ENCODE results near the gene KCNAB3. TPM values are rescaled to one million over a fixed set of nuclear protein-coding genes. Genes with fewer than 3 reads are reported as not detected.
A peak's percentile ranks its signal among the peaks of the same experiment; 100 is the strongest.

The KCNAB3 gene
- polyA plus RNA-seq, 10 donors, result 3.8 to 7.4 (median 4.9) TPM

DNA sequence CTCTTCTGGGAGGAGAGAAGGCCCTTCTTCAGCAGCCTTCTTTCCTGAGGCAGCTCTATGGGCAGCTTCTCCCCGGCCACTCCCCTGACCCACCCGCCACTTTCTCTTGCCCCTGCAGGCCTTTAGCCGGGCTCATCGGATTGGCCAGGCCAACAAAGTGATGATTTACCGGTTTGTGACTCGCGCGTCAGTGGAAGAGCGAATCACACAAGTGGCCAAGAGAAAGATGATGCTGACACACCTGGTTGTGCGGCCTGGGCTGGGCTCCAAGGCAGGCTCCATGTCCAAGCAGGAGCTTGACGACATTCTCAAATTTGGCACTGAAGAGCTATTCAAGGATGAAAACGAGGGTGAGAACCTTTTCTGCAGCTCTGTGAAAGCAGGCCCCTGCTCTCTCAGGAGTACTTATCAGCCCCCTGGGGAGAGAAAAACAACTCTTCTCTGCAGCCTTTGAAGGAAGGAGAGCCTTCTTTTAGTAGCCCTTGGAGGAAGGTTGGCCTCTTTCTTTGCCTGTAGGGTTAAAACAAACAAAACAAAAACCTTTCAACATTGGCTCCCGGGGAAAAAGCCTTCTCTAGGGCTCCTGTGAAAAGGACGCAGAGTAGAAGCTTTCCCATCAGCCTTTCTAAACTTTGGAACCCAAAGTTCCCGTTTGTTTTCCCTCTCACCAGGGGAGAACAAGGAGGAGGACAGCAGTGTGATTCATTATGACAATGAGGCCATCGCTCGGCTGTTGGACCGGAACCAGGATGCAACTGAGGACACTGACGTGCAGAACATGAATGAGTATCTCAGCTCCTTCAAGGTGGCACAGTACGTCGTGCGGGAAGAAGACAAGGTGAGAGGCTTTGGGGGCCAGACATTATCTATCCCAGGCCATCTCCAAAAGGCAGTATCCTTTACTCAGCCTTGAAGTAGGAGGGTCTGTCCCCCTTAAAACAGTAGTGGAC, 26.2 kb downstream of the KCNAB3 start:
- DNase-seq, result no peak

DNA sequence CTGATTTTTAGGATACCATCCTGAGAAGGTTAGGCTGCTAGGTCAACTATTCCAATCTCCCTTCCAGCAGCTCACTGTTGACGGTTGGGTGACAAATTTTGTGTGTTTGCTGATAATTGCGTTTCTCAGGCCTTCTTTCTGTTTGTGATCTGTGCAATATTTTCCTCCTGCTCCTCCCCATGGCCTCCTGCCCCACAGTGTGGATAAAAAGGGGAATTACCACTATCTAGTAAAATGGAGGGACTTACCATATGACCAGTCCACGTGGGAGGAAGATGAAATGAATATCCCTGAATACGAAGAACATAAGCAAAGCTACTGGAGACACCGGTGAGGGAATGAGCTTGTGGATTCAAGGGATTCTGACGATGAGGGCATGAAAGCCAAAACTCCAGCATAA, 31.9 kb downstream of the KCNAB3 start:
- peak in 1 of 3 donors; percentile 72 for DNase-seq

DNA sequence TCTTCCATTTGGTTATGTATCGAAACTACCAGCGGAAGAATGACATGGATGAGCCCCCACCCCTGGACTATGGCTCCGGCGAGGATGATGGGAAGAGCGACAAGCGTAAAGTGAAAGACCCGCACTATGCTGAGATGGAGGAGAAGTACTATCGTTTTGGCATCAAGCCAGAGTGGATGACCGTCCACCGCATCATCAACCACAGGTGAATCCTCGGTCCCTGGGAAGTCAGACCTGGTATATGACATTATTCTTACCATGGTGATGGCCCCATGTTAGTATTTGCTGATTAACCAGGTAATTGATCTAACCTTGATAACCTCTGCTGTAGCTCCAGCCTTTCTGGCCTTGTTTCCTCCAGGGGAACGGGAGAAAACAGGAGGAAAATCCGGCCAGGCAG, 32.6 kb downstream of the KCNAB3 start:
- DNase-seq, result no peak

DNA sequence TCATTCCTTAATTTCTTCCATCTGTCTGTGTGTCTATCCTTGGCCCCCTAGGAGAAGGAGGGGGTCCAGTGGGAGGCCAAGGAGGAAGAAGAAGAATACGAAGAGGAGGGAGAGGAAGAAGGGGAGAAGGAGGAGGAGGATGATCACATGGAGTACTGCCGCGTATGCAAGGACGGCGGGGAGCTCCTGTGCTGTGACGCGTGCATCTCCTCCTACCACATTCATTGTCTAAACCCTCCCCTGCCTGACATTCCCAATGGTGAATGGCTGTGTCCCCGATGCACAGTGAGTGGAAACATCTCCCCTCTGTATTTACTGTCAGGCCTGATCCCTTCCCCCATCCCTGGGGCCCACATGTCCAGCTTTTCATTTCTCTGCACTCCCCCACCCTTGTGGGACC, 34.8 kb downstream of the KCNAB3 start:
- DNase-seq, result no peak

DNA sequence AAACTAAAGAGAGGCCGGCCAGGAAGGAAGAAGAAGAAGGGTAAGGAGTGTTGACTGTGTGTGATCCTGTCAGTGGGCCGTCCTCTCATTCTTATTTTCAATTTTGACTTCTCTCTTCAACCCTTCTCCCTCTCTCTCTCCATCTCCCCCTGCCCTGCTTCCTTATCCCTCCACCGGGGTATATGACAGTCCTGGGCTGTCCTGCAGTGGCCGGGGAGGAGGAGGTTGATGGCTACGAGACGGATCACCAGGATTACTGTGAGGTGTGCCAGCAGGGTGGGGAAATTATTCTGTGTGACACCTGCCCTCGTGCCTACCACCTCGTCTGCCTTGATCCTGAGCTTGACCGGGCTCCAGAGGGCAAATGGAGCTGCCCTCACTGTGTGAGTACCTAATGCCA, 35.4 kb downstream of the KCNAB3 start:
- no peak for DNase-seq

DNA sequence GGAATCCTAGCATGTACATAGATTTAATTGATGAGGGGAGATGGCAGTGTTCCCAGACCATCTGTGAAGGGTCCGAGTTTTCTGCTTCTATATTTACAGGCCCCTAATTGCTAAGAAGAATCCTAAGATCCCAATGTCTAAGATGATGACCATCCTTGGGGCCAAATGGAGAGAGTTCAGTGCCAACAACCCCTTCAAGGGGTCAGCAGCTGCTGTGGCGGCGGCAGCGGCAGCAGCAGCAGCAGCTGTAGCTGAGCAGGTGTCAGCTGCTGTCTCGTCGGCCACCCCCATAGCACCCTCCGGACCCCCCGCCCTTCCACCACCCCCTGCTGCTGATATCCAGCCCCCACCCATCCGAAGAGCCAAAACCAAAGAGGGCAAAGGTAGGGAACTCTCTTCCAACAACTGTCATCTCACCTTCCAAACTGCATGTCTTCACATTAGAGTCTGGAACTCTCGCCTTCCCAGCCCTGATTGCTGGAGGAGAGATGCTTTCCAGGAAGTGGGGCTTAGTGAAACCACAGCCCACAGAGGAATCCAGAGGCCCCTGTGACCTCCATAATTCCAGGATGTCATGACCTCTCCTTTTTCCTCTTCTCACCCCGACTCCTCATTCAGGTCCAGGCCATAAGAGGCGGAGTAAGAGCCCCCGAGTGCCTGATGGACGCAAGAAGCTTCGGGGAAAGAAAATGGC, 36.3 kb downstream of the KCNAB3 start:
- peak in 1 of 3 donors; percentile 63 for DNase-seq

DNA sequence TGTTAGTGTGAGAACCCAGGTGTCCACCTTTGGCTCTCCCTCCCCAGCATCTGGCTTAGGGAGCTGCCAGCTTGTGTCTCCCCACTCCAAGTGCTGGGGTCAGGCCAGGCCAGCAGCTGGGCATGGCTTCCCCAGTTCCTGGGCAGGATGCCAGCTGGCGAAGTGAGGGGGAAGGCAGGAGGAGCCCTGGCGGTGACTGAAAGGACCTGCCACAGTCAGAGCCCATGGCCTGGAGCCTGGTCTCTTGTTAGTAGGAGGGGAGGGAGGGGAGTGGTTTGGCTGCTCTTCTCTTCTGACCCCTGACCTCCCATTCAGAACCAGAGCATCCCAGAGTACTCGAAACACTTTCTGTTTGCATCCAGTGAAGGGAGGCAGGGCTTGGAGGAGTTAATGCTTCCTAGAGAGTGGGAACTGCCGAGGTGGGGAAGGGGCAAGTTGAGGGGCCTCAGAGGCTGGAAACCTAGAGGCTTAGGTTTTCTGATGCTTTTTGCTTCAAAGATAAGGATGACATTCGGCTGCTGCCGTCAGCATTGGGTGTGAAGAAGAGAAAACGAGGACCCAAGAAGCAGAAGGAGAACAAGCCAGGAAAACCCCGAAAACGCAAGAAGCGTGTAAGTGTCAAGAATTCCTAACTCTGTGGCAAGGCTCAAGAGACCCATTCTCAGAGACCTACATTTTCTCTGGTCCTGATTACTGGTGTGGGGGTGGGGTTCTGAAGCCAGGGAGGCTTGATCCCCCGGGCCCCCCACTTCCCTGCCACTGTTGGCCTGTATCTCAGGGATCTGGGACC, 40.3 kb downstream of the KCNAB3 start:
- peak; percentile 92 to 94 (median 93) for DNase-seq

DNA sequence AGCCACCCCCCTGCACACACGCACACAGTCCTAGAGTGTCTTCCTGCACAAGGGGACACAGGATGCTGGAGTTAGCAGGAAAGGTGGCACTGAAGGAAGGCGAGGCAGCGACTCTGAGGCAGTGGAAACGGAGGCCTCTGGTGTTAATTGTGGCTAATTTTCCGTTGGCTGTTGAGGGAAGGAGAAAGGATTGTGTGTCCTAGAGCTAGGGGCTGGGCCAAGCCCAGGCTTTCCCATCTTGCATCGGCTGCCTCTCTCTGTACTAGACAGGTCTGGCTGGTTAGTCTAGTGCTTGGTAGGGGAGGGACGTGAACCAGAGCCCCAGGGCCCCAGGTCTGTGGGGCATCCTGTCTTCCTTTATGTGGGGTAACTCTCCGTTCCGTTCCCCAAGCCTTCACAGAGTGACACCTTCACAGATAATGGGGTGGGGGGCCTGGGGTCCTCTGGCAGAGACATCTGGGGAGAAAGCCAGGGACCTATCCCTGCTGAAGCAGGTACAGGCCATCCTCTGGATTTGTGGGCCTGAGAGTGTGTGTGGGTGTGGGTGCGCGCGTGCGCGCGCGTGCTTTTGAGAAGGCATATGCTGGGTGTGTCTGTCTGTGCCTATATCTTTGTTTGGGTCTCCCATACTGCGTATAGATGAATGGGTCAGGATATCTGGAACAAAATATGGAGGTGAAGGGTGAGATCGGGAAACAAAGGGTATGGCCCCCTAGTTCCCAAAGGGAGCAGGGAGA, 41.3 kb downstream of the KCNAB3 start, which contains the start of gene CHD3:
TSS of gene CHD3 (plus strand) at position 606 of the 737 bp plus-strand sequence. CDS start 212 bp downstream, outside the sequence.
- DNase-seq, result peak in 1 of 3 donors; percentile 63

DNA sequence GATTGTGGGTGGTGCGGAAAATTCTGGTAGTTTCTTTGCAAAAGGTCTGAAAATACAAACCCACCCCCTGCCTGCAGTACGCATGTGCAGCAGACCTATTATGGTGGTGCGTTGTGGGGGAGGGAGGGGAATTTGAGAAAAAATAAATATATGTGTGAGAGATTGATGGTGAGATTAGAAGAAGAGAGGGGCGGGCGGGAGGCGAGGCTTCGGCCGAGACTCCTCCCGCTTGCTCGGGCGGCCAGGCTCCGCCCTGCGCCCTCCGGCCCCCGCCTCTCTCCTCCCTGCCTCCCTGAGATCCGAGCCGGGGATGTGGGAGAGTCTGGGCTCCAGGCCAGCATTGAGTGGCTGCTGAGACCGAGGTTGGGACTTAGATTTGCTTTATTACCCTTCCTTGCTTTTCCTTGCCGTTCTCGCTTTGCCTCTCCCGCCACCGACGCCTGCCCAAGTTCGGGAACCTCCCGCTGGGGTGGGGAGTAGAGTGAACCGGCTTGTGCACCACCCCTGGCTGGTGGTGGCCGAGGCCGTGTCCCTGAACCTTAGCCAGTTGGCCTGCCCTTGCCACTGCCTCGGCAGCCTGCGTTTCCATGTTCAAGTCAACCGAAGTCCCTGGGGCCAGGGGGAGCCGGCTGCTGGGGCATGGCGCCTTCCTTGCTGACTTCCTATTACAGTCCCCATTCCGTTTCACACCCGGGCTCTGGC, 42.0 kb downstream of the KCNAB3 start:
- peak; percentile 97 to 99 (median 98) for DNase-seq

DNA sequence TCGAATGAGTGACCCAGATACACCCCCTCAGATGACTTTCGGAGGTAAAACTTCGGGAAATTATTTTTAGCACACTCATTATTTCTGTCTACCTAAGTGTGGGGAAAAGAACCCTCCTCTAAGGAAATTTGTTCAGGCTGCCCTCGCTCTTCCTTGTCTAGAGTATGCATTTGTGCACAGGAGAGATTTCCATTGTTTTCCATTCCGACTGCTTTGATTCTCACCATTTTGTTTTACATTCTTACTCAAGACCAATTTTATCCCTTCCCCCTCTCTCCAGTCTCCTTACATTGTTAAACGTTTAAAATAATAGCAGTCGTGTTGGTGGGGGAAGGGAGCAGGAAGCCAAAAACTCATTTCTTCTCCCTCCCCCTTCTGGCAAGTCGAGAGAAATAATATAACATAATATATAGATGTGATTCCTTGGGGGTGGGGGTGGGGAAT, 42.6 kb downstream of the KCNAB3 start:
- DNase-seq, result no peak

DNA sequence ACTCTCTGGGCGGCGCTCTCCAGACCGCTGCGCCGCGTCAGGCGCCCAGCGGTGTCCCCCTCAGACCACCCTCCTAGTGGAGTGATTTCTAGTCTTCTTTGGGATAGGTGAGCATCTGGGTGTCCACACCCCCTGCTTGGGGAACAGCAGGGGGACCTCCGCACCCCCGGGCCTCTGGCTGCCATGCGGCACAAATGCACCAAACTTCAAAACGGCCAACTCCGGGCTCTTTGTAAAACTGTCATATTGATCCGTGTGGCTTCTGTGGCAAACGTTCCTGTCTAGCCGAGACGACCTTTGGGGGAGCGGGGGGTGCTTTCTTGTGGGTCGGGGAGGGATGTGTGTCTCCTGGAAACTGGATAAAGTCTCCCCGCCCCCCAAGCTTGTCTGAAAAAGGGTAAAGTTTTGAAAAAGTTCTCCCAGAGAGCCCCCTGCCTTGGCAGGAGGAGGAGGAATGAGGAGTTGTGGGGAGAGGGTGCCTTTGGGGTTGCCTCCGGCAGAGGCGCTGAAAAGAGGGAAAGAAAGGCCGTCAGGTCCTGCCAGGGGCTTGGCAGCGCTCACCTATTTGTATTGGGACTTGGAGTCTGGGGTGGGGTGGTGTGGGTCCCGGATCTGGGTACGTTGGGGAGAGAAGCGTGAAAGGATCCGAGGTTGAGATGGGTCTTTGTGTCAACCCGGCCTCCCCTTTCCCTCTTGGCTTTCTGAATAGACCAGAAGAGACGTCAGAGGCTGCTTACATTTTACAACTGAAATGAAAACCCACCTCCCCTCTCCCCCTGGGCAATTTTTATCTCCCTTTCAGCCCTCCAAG, 43.2 kb downstream of the KCNAB3 start:
- peak; percentile 34 to 83 (median 61) for DNase-seq

DNA sequence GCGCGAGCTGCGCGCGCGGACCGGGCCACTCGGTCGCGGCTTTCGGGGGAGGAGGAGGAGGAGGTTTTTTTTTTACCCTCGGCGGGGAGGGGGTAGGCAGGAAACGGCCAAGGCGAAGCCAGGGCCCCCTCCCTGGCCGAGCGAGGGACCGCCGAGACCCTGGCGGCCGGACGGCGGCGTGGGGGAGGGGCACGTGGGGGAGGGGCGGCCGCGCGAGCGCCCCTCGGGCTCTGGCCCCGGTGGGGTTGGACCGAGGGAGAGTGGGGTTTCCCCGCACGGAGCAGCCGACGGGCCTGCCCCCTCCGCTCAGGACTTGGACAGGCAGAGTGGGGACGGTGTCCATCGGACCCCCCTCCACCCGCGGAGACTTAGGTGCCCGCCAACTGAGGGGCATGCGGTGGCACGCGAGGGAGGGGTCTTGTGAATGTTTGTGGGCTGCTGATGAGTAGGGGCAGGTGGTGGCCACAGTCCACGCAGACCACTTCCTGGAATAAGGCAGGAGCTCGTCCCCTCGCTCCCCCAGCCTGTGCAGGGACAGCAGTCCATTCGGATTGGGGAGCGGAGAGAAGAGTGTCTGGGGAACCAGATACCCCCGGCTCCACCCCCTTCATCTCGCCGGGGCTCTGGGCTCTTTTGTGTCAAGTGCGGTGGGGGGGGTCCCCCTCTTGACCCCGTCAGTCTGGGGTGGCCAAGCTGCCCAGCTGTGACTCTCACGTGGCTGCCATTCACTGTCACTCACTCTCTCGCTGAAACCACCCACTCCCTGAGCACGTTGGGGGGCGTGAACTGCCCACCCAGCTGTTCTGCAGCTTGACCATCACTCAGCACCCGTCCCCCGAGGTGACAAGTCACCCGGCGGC, 44.1 kb downstream of the KCNAB3 start:
- DNase-seq, result peak; percentile 53 to 84 (median 60)

DNA sequence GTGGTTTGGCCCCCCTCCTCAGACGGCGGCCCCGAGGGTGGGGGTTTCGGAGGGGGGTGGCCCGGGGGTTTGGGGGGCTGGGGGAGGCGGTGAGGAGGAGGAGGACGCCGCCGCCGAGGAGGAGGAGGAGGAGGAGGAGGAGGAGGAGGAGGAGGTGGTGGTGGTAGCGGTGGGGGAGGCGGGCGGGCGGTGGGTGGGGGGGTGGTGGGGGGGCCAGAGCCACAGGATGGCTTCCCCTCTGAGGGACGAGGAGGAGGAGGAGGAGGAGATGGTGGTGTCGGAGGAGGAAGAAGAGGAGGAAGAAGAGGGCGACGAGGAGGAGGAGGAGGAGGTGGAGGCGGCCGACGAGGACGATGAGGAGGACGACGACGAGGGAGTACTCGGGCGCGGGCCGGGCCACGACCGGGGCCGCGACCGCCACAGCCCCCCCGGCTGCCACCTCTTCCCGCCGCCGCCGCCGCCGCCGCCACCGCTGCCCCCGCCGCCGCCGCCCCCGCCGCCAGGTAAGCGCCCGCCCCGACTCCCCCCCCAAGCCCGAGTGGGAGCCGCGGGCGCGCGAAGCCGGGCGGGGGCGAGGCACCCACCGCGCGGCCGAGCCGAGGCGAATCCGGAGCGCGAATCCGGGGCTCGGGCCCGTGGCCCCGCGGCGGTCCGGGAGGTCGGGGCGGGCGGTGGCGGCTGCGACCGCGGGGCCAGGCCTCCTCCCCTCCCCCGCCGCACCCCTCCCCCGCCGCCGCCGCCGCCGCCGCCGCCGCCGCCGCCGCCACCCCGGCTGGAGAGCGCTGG, 44.9 kb downstream of the KCNAB3 start:
- peak in 1 of 3 donors; percentile 59 for DNase-seq

DNA sequence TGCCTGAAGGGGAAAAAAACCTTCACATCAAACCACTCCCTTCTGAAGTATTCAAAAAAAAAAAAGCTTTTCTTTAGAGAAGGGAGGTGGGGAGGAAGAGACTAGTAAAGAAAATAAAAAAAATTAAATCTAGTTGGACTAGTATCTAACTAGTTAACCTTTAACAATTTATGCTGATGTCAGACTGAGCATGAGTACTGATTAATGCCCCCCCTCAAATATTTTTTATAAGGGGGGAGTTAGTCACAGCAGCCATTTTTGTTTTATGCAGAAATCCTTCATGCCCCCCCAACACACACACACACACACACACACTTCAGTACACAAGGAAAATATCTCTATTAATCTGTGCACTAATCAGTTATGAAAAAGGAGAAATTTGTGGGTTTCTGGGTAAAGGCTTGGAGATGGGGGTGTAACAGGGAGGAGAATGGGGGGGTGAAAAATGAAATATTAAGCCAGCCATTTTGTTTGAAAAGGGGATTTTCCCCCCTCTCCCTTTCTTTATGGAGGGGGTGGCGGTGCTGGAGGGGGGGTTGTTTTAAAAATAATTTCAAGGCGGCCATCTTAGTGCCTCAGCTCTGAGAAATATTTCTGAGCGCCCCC, 45.8 kb downstream of the KCNAB3 start:
- peak; percentile 41 to 77 (median 46) for DNase-seq

DNA sequence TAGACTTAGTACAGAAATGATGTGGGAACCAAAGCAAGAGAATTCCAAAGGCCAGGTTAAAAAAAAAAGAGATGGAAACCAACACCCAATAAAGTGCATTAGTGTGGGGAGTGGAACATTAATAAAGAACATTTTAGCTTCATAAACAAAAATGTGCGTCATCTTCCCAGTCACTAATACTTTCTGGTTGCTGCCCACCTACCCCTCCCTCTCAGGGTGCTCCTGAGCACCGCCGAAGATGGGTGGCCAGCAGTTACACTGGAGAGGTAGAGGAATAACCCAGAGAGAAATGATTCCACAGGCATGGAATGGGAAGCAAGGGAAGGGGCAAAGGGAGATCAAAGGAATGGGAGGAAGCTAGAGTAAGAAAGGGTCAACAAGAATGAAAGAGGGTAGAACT, 47.0 kb downstream of the KCNAB3 start:
- DNase-seq, result no peak

DNA sequence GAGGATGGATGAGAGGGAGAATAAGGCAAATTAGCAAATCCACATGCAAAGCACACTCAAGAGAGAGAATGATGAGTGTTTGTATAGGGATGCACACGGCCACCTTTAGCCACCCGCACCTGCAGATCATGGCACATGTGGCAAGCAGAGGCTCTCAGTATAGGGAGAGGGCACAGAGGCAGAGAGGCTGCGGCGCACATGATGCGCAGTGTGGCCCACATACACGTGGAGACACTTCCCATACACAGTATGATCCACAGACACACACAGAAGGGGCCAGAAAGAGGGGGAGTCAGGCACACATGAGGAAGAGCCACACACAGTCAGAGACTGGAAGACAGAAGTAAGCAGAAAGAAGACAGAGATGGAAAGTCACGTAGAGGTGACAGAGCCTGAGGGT, 47.6 kb downstream of the KCNAB3 start:
- no peak for DNase-seq

All from muscle of back (tissue), 11 donors.